GM19324 (cell line): ENCODE data around the gene GHRL.
"Not testable (repeated sequence)": the region's sequence is repeated elsewhere in the genome, so short reads cannot be mapped to it uniquely, and the experiment has no call there.

Experiments used
- ATAC-seq: cut with Tn5 transposase; IDR thresholded peaks from one replicate; pipeline ENCODE4 v1.9.1; 2021; ENCODE audit warnings: mild to moderate bottlenecking, moderate library complexity; ENCODE audit not compliant: unreplicated experiment, low FRiP score

GHRL gene

GRCh38 chr3:10278501-10278900 is 14.2 kb downstream of the GHRL start:
- no peak for ATAC-seq

- ATAC-seq = no peak
These were observed 15.6 kb downstream of the GHRL start for GRCh38 chr3:10277115-10277625.

GRCh38 chr3:10274601-10275000 is 18.1 kb downstream of the GHRL start:
- ATAC-seq = no peak

GRCh38 chr3:10273702-10274305 is 18.9 kb downstream of the GHRL start:
- no peak for ATAC-seq

GRCh38 chr3:10272977-10273376 is 19.8 kb downstream of the GHRL start:
- no peak for ATAC-seq

GRCh38 chr3:10272476-10272875 is 20.3 kb downstream of the GHRL start:
- not testable (repeated sequence) for ATAC-seq

- no peak for ATAC-seq
These were observed 23.3 kb downstream of the GHRL start for GRCh38 chr3:10269443-10269842.

- no peak for ATAC-seq
These were observed 23.8 kb downstream of the GHRL start for GRCh38 chr3:10268930-10269329.

- ATAC-seq = no peak
These were observed 24.6 kb downstream of the GHRL start for GRCh38 chr3:10268116-10268515.

GRCh38 chr3:10266936-10267335 is 25.8 kb downstream of the GHRL start:
- ATAC-seq = not testable (repeated sequence)

- ATAC-seq = no peak
These were observed 26.9 kb downstream of the GHRL start for GRCh38 chr3:10265833-10266232.

GRCh38 chr3:10263646-10264363 is 28.9 kb downstream of the GHRL start:
- no peak for ATAC-seq

- ATAC-seq = no peak
These were observed 30.7 kb downstream of the GHRL start for GRCh38 chr3:10262027-10262426.

- no peak for ATAC-seq
These were observed 32.5 kb downstream of the GHRL start for GRCh38 chr3:10260211-10260701.

- no peak for ATAC-seq
These were observed 32.9 kb downstream of the GHRL start for GRCh38 chr3:10259798-10260197.

GRCh38 chr3:10259036-10259435 is 33.7 kb downstream of the GHRL start:
- no peak for ATAC-seq

- ATAC-seq = no peak
These were observed 36.9 kb downstream of the GHRL start for GRCh38 chr3:10255835-10256234.

- no peak for ATAC-seq
These were observed 39.0 kb downstream of the GHRL start for GRCh38 chr3:10253731-10254130.

- no peak for ATAC-seq
These were observed 41.7 kb downstream of the GHRL start for GRCh38 chr3:10251006-10251405.

GRCh38 chr3:10249833-10250232 is 42.9 kb downstream of the GHRL start:
- ATAC-seq = no peak

- no peak for ATAC-seq
These were observed 43.6 kb downstream of the GHRL start for GRCh38 chr3:10248984-10249748.
